ENCODE results near the gene DNM3.
A peak's percentile ranks its signal among the peaks of the same experiment; 100 is the strongest.

Gene DNM3

GRCh38 chr1:172276120-172276818 lies 435.0 kb downstream of the DNM3 start:
- Mint-ChIP-seq H3K4me1 (peaks cover 38% of the 10 kb centered on the region), H3K36me3 (ENCODE audit: low read depth) (peaks cover 3% of the 10 kb centered on the region), H3K4me3 (no peak overlapping the region), H3K27ac (no peak overlapping the region), H3K27me3 (ENCODE audit: low read depth) (no peaks in the 10 kb centered on the region), H3K9me3 (peaks cover 5% of the 10 kb centered on the region)
- TF ChIP-seq, protein P1, sequence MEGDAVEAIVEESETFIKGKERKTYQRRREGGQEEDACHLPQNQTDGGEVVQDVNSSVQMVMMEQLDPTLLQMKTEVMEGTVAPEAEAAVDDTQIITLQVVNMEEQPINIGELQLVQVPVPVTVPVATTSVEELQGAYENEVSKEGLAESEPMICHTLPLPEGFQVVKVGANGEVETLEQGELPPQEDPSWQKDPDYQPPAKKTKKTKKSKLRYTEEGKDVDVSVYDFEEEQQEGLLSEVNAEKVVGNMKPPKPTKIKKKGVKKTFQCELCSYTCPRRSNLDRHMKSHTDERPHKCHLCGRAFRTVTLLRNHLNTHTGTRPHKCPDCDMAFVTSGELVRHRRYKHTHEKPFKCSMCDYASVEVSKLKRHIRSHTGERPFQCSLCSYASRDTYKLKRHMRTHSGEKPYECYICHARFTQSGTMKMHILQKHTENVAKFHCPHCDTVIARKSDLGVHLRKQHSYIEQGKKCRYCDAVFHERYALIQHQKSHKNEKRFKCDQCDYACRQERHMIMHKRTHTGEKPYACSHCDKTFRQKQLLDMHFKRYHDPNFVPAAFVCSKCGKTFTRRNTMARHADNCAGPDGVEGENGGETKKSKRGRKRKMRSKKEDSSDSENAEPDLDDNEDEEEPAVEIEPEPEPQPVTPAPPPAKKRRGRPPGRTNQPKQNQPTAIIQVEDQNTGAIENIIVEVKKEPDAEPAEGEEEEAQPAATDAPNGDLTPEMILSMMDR (IDR thresholded peaks at IDR 0.05; ENCODE audit: unreplicated experiment in 3 of 3): no peak

GRCh38 chr1:172277275-172277674 lies 436.0 kb downstream of the DNM3 start:
- TF ChIP-seq, protein P1 (IDR thresholded peaks at IDR 0.05; ENCODE audit: unreplicated experiment in 3 of 3): no peak
- peaks cover 3% of the 10 kb centered on the region for H3K36me3 Mint-ChIP-seq (ENCODE audit: low read depth)
- peak overlapping the region in 2 of 3 experiments; percentile 41 to 44 for H3K27ac Mint-ChIP-seq
- H3K9me3 Mint-ChIP-seq: peaks cover 8% of the 10 kb centered on the region
- H3K27me3 Mint-ChIP-seq (ENCODE audit: low read depth): no peaks in the 10 kb centered on the region
- peaks cover 38% of the 10 kb centered on the region for H3K4me1 Mint-ChIP-seq
- no peak overlapping the region for H3K4me3 Mint-ChIP-seq

- Mint-ChIP-seq H3K9me3 (peaks cover 9% of the 10 kb centered on the region), H3K36me3 (ENCODE audit: low read depth) (peaks cover 3% of the 10 kb centered on the region), H3K27me3 (ENCODE audit: low read depth) (no peaks in the 10 kb centered on the region), H3K27ac (peak overlapping the region; percentile 44 to 71 (median 61)), H3K4me3 (no peak overlapping the region), H3K4me1 (peaks cover 38% of the 10 kb centered on the region)
- TF ChIP-seq, protein P1 (IDR thresholded peaks at IDR 0.05; ENCODE audit: unreplicated experiment in 3 of 3): no peak
These were observed 436.7 kb downstream of the DNM3 start for GRCh38 chr1:172277989-172278388.

GRCh38 chr1:172278478-172278877 lies 437.2 kb downstream of the DNM3 start:
- TF ChIP-seq, protein P1 (IDR thresholded peaks at IDR 0.05; ENCODE audit: unreplicated experiment in 3 of 3): no peak
- Mint-ChIP-seq H3K27ac (peak overlapping the region; percentile 44 to 71 (median 61)), H3K9me3 (peaks cover 9% of the 10 kb centered on the region), H3K27me3 (ENCODE audit: low read depth) (no peaks in the 10 kb centered on the region), H3K36me3 (ENCODE audit: low read depth) (peaks cover 3% of the 10 kb centered on the region), H3K4me3 (no peak overlapping the region), H3K4me1 (peaks cover 37% of the 10 kb centered on the region)

GRCh38 chr1:172279939-172280636 lies 438.8 kb downstream of the DNM3 start:
- H3K27ac Mint-ChIP-seq: peak overlapping the region; percentile 1 to 33 (median 1)
- TF ChIP-seq, protein P1 (IDR thresholded peaks at IDR 0.05; ENCODE audit: unreplicated experiment in 3 of 3): no peak
- H3K9me3 Mint-ChIP-seq: peaks cover 9% of the 10 kb centered on the region
- H3K4me3 Mint-ChIP-seq: no peak overlapping the region
- no peaks in the 10 kb centered on the region for H3K27me3 Mint-ChIP-seq (ENCODE audit: low read depth)
- peaks cover 29% of the 10 kb centered on the region for H3K4me1 Mint-ChIP-seq
- peaks cover 3% of the 10 kb centered on the region for H3K36me3 Mint-ChIP-seq (ENCODE audit: low read depth)
